NB4 (cell line): ENCODE measurements around the gene ADK.
A peak's percentile ranks its signal among the peaks of the same experiment; 100 is the strongest.

Experiments
- DNase-seq: peaks from one replicate; pipeline ENCODE4 v3.0.0; 2010; ENCODE audit warnings: low read depth
- H3K4me3 ChIP-seq: one replicate; pipeline ENCODE4 v1.5.1; 2011; ENCODE audit warnings: mild to moderate bottlenecking, low read depth, low read length, moderate library complexity
- MAX ChIP-seq: IDR thresholded peaks from 2 replicates; pipeline ENCODE4 v1.6.1; 2011; ENCODE audit warnings: low read depth, low read length
- MYC ChIP-seq: IDR thresholded peaks from 2 replicates; pipeline ENCODE4 v1.6.1; 2011; ENCODE audit warnings: low read depth, low read length
- POLR2A ChIP-seq: IDR thresholded peaks from 2 replicates; pipeline ENCODE4 v1.6.1; 2011; ENCODE audit warnings: mild to moderate bottlenecking; ENCODE audit not compliant: insufficient read length; ENCODE audit errors: extremely low read depth
- TF ChIP-seq, protein P1 (sequence below): IDR thresholded peaks from one replicate; pipeline ENCODE4 v1.5.1; 2012; ENCODE audit warnings: low read depth, low read length

Gene ADK

GRCh38 chr10:74585231-74586087 is 434.4 kb downstream of the ADK start:
- no peak overlapping the region for H3K4me3 ChIP-seq
- DNase-seq, result no peak
- TF ChIP-seq MYC (no peak), POLR2A (no peak), MAX (no peak)
- TF ChIP-seq, protein P1, sequence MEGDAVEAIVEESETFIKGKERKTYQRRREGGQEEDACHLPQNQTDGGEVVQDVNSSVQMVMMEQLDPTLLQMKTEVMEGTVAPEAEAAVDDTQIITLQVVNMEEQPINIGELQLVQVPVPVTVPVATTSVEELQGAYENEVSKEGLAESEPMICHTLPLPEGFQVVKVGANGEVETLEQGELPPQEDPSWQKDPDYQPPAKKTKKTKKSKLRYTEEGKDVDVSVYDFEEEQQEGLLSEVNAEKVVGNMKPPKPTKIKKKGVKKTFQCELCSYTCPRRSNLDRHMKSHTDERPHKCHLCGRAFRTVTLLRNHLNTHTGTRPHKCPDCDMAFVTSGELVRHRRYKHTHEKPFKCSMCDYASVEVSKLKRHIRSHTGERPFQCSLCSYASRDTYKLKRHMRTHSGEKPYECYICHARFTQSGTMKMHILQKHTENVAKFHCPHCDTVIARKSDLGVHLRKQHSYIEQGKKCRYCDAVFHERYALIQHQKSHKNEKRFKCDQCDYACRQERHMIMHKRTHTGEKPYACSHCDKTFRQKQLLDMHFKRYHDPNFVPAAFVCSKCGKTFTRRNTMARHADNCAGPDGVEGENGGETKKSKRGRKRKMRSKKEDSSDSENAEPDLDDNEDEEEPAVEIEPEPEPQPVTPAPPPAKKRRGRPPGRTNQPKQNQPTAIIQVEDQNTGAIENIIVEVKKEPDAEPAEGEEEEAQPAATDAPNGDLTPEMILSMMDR, result no peak

- no peak overlapping the region for H3K4me3 ChIP-seq
- DNase-seq, result peak; percentile 15
- TF ChIP-seq, protein P1, result no peak
- TF ChIP-seq MAX (no peak), POLR2A (no peak), MYC (no peak)
Measured at GRCh38 chr10:74586088-74586585, 435.1 kb downstream of the ADK start.

DNA sequence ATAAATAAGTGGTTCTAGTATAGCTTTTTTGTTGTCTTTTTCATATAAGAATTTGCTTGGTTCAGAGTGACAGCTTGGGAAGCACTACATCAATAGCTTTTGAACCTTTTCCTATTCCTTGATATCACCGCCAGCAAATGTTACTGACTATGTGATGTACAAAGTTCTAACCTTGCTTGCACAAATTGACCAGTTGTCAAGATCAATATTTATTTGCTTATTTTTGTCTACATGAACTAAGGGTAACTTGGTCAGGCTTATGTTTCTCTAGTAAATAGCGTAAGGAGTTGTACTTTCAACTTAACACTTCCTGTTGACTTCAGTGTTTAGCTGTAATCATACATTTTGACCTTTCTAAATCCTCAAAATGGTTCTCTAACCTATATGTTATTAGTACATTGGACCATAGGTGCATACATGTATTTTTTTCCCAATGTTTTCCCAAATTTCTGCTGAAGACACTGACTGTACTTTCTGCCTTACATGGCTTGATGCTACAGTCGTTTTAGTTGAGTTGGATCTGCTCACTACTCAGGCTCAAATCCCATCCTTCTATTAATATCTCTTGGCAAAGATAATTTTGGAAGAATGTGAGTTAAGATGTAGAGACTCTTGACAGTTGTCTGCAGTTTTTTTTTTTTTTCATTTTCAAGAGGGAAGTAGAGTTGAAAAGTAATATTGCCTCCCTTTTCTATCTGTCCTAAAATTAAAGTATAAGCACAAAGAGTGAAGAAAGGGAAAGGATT is 436.3 kb downstream of the ADK start:
- H3K4me3 ChIP-seq, result no peak overlapping the region
- no peak for DNase-seq
- TF ChIP-seq MAX (no peak), MYC (no peak), POLR2A (no peak)
- TF ChIP-seq, protein P1, result no peak

DNA sequence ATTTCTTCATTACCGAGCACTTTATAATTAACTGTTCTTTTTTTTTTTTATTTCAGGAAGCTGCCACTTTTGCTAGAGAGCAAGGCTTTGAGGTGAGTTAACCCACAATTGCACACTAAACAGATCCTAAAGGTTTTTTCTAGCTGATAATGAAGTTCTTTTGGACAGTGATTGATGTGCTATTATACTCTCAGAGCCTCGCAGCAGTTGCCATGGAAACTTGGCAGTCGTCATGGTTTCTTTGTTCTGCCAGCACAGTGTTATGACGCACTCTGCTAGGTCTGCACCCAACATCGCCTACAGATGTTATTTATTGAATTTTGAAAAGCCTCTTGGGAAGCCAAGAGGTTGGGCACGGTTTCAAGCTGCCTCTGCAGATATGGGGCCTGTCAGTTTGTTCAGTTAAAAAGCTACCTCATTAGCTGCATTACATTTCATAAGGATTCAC is 438.2 kb downstream of the ADK start:
- peak; percentile 30 for DNase-seq
- TF ChIP-seq, protein P1, result no peak
- TF ChIP-seq MYC (no peak), MAX (no peak), POLR2A (no peak)
- H3K4me3 ChIP-seq, result no peak overlapping the region

DNA sequence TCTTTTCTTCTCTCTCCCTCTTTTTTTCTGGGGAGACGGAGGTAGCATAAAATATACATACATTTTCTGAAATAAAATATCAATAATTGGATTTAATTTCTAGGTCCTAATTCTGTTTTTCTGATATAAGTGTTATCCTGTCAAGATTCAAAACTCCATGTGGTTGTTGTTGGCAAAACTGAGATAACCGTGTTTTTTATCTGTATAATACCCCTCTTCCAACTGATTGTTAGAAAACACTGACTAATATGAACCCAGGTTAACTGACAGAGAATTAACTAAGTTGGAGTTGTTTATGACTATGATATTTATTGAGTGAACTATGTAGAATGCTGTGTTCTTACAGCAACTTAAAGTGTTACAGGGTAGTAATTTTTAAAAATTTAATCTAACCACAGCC is 438.8 kb downstream of the ADK start:
- TF ChIP-seq MAX, result no peak
- no peak for TF ChIP-seq POLR2A
- no peak for TF ChIP-seq MYC
- TF ChIP-seq, protein P1, result no peak
- H3K4me3 ChIP-seq, result no peak overlapping the region
- DNase-seq, result no peak
